HL-60 (cell line): ENCODE data around the gene POMT1.

Experiments used
- DNase-seq, 2 experiments: peaks; one replicate each; pipeline ENCODE4 v3.0.0-alpha.2; 2010 to 2020; ENCODE audit warnings: low read depth in 1 of 2, low spot score in 1 of 2
- H3K27ac ChIP-seq: fragments of 250-450 bp; sonication (Bioruptor Pico); replicated peaks from 2 replicates; pipeline ENCODE4 v1.5.1; 2020; ENCODE audit warnings: mild to moderate bottlenecking, moderate library complexity
- H3K27me3 ChIP-seq: fragments of 250-450 bp; sonication (Bioruptor Pico); 2 replicates; pipeline ENCODE4 v1.5.1; 2021; ENCODE audit warnings: mild to moderate bottlenecking, moderate library complexity; ENCODE audit not compliant: insufficient read depth, poor library complexity, severe bottlenecking
- H3K4me3 ChIP-seq: replicated peaks from 2 replicates; pipeline ENCODE4 v1.5.1; 2011; ENCODE audit warnings: mild to moderate bottlenecking, control low read depth, low read length; ENCODE audit not compliant: insufficient read depth
- CTCF ChIP-seq: IDR thresholded peaks from one replicate; pipeline ENCODE4 v1.5.1; 2011; ENCODE audit warnings: low read length, control low read depth, inconsistent platforms; ENCODE audit not compliant: insufficient read depth
- GABPA ChIP-seq: IDR thresholded peaks from 2 replicates; pipeline ENCODE4 v1.6.1; 2012; ENCODE audit warnings: low read depth
- POLR2AphosphoS5 ChIP-seq: IDR thresholded peaks from 2 replicates; pipeline ENCODE4 v1.6.1; 2012; ENCODE audit warnings: low read depth
- REST ChIP-seq: IDR thresholded peaks from 2 replicates; pipeline ENCODE4 v1.6.1; 2012; ENCODE audit warnings: low read depth; ENCODE audit not compliant: insufficient replicate concordance
- SPI1 ChIP-seq: IDR thresholded peaks from 2 replicates; pipeline ENCODE4 v1.6.1; 2012; ENCODE audit warnings: low read depth, mild to moderate bottlenecking, borderline replicate concordance

The POMT1 gene

GRCh38 chr9:131487621-131488031, 15.1 kb upstream of the POMT1 start:
- no peak for DNase-seq
- Histone ChIP-seq H3K27me3 (no peaks in the 10 kb centered on the region), H3K27ac (no peak overlapping the region), H3K4me3 (no peak overlapping the region)
- TF ChIP-seq GABPA = no peak
- TF ChIP-seq REST = no peak
- TF ChIP-seq SPI1 = no peak
- no peak for TF ChIP-seq CTCF
- no peak for TF ChIP-seq POLR2AphosphoS5

GRCh38 chr9:131490514-131490913, 12.2 kb upstream of the POMT1 start:
- TF ChIP-seq CTCF (no peak), GABPA (no peak), SPI1 (no peak)
- no peak overlapping the region for H3K27ac ChIP-seq
- no peaks in the 10 kb centered on the region for H3K27me3 ChIP-seq
- H3K4me3 ChIP-seq = no peak overlapping the region
- no peak for DNase-seq

GRCh38 chr9:131491001-131491710, 11.6 kb upstream of the POMT1 start:
- H3K27ac ChIP-seq = no peak overlapping the region
- H3K4me3 ChIP-seq = no peak overlapping the region
- no peak for DNase-seq
- TF ChIP-seq GABPA (no peak), SPI1 (no peak), POLR2AphosphoS5 (no peak), CTCF (no peak), REST (no peak)
- H3K27me3 ChIP-seq = no peaks in the 10 kb centered on the region

- Histone ChIP-seq H3K27ac (no peak overlapping the region), H3K27me3 (no peaks in the 10 kb centered on the region), H3K4me3 (no peak overlapping the region)
- DNase-seq = no peak
- TF ChIP-seq CTCF = no peak
- no peak for TF ChIP-seq REST
- TF ChIP-seq POLR2AphosphoS5 = no peak
- no peak for TF ChIP-seq SPI1
- no peak for TF ChIP-seq GABPA
Observed at GRCh38 chr9:131492070-131492469, 10.6 kb upstream of the POMT1 start.
